SK-N-MC (cell line): Measurements from ENCODE around the gene ATP6V1G2.
"Not testable (repeated sequence)": the region's sequence is repeated elsewhere in the genome, so short reads cannot be mapped to it uniquely, and the experiment has no call there.

ENCODE experiments used
- DNase-seq: peaks from one replicate; pipeline ENCODE4 v3.0.0-alpha.2; 2011; ENCODE audit warnings: low read depth, low spot score
- H3K27ac ChIP-seq: fragments of 200-600 bp; sonication (generic); 2 replicates; pipeline ENCODE4 v1.5.1; 2016; ENCODE audit warnings: mixed run types
- H3K36me3 ChIP-seq: fragments of 200-600 bp; sonication (generic); 2 replicates; pipeline ENCODE4 v1.6.1; 2017; ENCODE audit warnings: antibody characterized with exemption, low read length, mixed read lengths; ENCODE audit not compliant: insufficient read depth
- H3K4me3 ChIP-seq: fragments of 200-600 bp; sonication (generic); 2 replicates; pipeline ENCODE4 v1.5.1; 2016
- H3K9ac ChIP-seq: fragments of 200-600 bp; sonication (generic); 2 replicates; pipeline ENCODE4 v1.8.0; 2017; ENCODE audit warnings: mixed run types, mixed read lengths; ENCODE audit not compliant: insufficient read length
- H3K9me3 ChIP-seq: fragments of 200-600 bp; sonication (generic); 2 replicates; pipeline ENCODE4 v1.6.1; 2017; ENCODE audit warnings: low read depth, mild to moderate bottlenecking, antibody characterized with exemption, low read length, moderate library complexity, mixed read lengths
- EZH2 ChIP-seq: fragments of 200-600 bp; sonication (generic); IDR thresholded peaks from one replicate; pipeline ENCODE4 v1.6.1; 2017; ENCODE audit warnings: antibody characterized with exemption
- FOXP2 ChIP-seq: optimal IDR thresholded peaks from 2 replicates; pipeline ENCODE3; 2011; ENCODE audit warnings: mild to moderate bottlenecking, moderate library complexity; ENCODE audit not compliant: insufficient read depth; ENCODE audit errors: extremely low read length, control extremely low read depth
- POLR2AphosphoS5 ChIP-seq: IDR thresholded peaks from 2 replicates; pipeline ENCODE4 v1.6.1; 2012; ENCODE audit warnings: mild to moderate bottlenecking, low read depth, low read length, borderline replicate concordance

Gene ATP6V1G2

GRCh38 chr6:31525932-31526591, 20.3 kb downstream of the ATP6V1G2 start:
- Histone ChIP-seq H3K27ac (no peak overlapping the region), H3K9me3 (no peaks in the 10 kb centered on the region), H3K36me3 (peaks cover 17% of the 10 kb centered on the region), H3K9ac (no peak overlapping the region), H3K4me3 (no peak overlapping the region)
- no peak for DNase-seq
- no peak for TF ChIP-seq EZH2
- no peak for TF ChIP-seq FOXP2
- TF ChIP-seq POLR2AphosphoS5, result no peak

GRCh38 chr6:31525553-31525931, 20.9 kb downstream of the ATP6V1G2 start:
- TF ChIP-seq EZH2 (no peak), POLR2AphosphoS5 (no peak), FOXP2 (no peak)
- no peak overlapping the region for H3K9ac ChIP-seq

DNA sequence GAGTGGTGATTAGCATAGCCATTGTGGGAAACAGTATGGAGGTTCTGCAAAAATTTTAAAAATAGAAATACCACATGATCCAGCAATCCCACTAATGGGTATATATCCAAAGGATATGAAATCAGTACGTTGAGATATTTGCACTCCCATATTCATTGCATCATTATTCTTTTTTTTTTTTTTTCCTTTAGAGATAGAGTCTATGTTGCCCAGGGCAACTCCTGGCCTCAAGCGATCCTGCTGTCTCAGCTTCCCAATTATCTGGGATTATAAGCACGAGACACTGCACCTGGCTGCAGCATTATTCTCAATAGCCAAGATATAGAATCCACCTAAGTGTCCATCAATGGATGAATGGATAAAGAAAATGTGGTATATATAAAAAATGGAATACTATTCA, 24.6 kb downstream of the ATP6V1G2 start:
- Histone ChIP-seq H3K27ac (no peak overlapping the region), H3K4me3 (no peak overlapping the region), H3K9me3 (no peaks in the 10 kb centered on the region), H3K36me3 (no peaks in the 10 kb centered on the region), H3K9ac (no peak overlapping the region)
- TF ChIP-seq EZH2, result no peak
- no peak for TF ChIP-seq FOXP2
- no peak for TF ChIP-seq POLR2AphosphoS5
- DNase-seq, result no peak

More at GRCh38 chr6:31525553-31525931, 20.9 kb downstream of the ATP6V1G2 start:
- no peak for DNase-seq
- no peak overlapping the region for H3K4me3 ChIP-seq
- peaks cover 12% of the 10 kb centered on the region for H3K36me3 ChIP-seq
- H3K9me3 ChIP-seq, result no peaks in the 10 kb centered on the region
- no peak overlapping the region for H3K27ac ChIP-seq

DNA sequence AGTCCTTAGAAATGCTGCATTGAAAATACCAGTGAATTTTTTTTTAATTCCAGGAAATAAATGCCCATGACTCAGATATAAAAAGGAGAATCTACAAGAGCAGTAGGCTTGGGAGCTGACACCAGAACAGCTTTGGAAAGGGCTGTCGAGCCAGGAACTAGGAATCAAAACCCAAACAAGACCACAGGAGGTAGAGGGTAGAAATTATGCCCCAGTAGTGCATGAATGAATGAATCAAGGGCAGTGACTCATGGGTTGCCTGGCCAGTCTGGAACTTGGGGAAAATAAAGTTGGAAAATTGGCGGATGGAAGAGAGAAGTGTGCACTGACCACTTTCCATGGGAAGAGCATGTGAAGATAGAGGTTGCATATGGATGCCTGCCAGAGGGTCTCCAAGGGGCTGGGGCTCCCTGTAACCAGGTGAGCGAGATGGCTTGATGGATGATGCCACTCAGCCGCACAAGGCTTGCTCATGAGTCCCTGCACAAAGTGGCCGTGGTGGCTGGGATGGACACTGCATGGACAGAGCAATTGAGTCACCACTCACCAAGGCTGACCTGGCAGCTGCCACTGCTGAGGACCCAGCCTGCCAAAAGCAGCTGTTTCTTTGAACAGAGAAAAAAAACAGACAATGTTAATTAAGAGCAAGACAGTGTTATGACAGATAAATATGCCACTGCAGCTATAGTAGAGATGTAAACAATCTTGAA, 32.8 kb downstream of the ATP6V1G2 start:
- TF ChIP-seq FOXP2 (no peak), EZH2 (no peak), POLR2AphosphoS5 (no peak)
- DNase-seq, result no peak
- Histone ChIP-seq H3K9me3 (no peaks in the 10 kb centered on the region), H3K36me3 (no peaks in the 10 kb centered on the region), H3K27ac (no peak overlapping the region), H3K9ac (no peak overlapping the region), H3K4me3 (no peak overlapping the region)

GRCh38 chr6:31510007-31510406, 36.4 kb downstream of the ATP6V1G2 start:
- no peak for TF ChIP-seq EZH2
- TF ChIP-seq POLR2AphosphoS5, result no peak
- TF ChIP-seq FOXP2, result no peak
- H3K9ac ChIP-seq, result no peak overlapping the region
- no peaks in the 10 kb centered on the region for H3K9me3 ChIP-seq
- no peak overlapping the region for H3K27ac ChIP-seq
- no peak for DNase-seq
- H3K36me3 ChIP-seq, result peaks cover 6% of the 10 kb centered on the region; the same call in 1 of the 2 replicates
- no peak overlapping the region for H3K4me3 ChIP-seq

GRCh38 chr6:31509036-31509435, 37.4 kb downstream of the ATP6V1G2 start:
- DNase-seq, H3K4me3 ChIP-seq, H3K9ac ChIP-seq, H3K9me3 ChIP-seq, H3K36me3 ChIP-seq, H3K27ac ChIP-seq: not testable (repeated sequence)

DNA sequence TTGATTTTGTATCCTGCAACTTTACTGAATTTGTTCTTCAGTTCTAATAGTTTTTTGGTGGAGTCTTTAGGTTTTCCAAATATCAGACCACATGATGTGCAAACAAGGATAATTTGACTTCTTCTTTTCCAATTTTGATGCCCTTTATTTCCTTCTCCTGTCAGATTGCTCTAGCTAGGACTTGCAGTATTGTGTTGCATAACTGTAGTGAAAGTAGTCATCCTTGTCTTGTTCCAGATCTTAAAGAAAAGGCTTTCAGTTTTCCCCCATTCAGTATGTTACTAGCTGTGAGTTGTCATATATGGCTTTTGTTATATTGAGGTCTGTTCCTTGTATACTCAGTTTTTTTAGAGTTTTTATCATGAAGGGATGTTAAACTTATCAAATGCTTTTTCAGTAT, 43.8 kb downstream of the ATP6V1G2 start:
- TF ChIP-seq EZH2, result no peak
- TF ChIP-seq POLR2AphosphoS5, result no peak
- TF ChIP-seq FOXP2, result no peak
- H3K4me3 ChIP-seq, result no peak overlapping the region
- no peak for DNase-seq
- H3K9ac ChIP-seq, result no peak overlapping the region
- H3K9me3 ChIP-seq, result no peaks in the 10 kb centered on the region
- no peak overlapping the region for H3K27ac ChIP-seq
- peaks cover 6% of the 10 kb centered on the region; the same call in 1 of the 2 replicates for H3K36me3 ChIP-seq

GRCh38 chr6:31499648-31500047, 46.8 kb downstream of the ATP6V1G2 start:
- not testable (repeated sequence) for H3K4me3 ChIP-seq, H3K27ac ChIP-seq, H3K9ac ChIP-seq, H3K36me3 ChIP-seq, DNase-seq, H3K9me3 ChIP-seq

DNA sequence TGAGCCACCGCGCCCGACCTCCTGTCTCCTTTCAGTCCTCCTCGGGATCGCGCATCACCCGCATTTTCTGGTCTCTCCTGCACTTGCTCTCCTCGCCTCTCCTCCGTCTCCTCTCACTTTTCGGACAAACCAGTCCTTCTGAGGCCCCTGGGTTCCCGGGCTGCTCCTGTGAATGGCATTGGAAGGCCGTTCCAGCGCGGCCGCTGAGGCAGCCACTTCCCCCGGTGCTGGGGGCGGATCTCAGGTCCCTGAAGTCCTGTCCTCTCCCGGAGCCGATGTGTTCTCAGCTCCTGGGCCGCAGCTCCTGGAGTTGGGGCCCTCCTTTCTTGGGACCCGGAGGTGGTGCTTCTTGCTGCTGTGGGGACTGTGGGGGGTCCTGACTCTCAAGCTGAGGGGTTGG, 47.7 kb downstream of the ATP6V1G2 start:
- H3K9me3 ChIP-seq, result no peaks in the 10 kb centered on the region
- no peak overlapping the region for H3K4me3 ChIP-seq
- H3K36me3 ChIP-seq, result no peaks in the 10 kb centered on the region
- H3K27ac ChIP-seq, result no peak overlapping the region
- no peak for DNase-seq
- H3K9ac ChIP-seq, result no peak overlapping the region
- TF ChIP-seq FOXP2, result no peak
- TF ChIP-seq POLR2AphosphoS5, result no peak
- no peak for TF ChIP-seq EZH2
